GM19372 (cell line): ENCODE results near the gene ZMYND8.

Source experiments
- ATAC-seq: cut with Tn5 transposase; IDR thresholded peaks from one replicate; pipeline ENCODE4 v1.9.1; 2021; ENCODE audit warnings: mild to moderate bottlenecking, low read depth, moderate library complexity; ENCODE audit not compliant: unreplicated experiment

The ZMYND8 gene

GRCh38 chr20:47354714-47355488, 1.6 kb downstream of the ZMYND8 start:
- ATAC-seq: no peak

GRCh38 chr20:47354464-47354713, 2.1 kb downstream of the ZMYND8 start:
- ATAC-seq: no peak

- ATAC-seq: no peak
Observed at GRCh38 chr20:47353692-47354463, 2.6 kb downstream of the ZMYND8 start.

GRCh38 chr20:47353239-47353691, 3.2 kb downstream of the ZMYND8 start:
- ATAC-seq: no peak

GRCh38 chr20:47352332-47353238, 3.9 kb downstream of the ZMYND8 start:
- no peak for ATAC-seq

- no peak for ATAC-seq
Observed at GRCh38 chr20:47351643-47352331, 4.7 kb downstream of the ZMYND8 start.

GRCh38 chr20:47350691-47351545, 5.6 kb downstream of the ZMYND8 start:
- no peak for ATAC-seq

- no peak for ATAC-seq
Observed at GRCh38 chr20:47350181-47350550, 6.3 kb downstream of the ZMYND8 start.

- ATAC-seq: no peak
Observed at GRCh38 chr20:47349365-47350180, 6.9 kb downstream of the ZMYND8 start.

- ATAC-seq: no peak
Observed at GRCh38 chr20:47348539-47349142, 7.9 kb downstream of the ZMYND8 start.

- ATAC-seq: no peak
Observed at GRCh38 chr20:47347661-47348435, 8.7 kb downstream of the ZMYND8 start.

GRCh38 chr20:47346172-47346571, 10.3 kb downstream of the ZMYND8 start:
- no peak for ATAC-seq

GRCh38 chr20:47345214-47345613, 11.3 kb downstream of the ZMYND8 start:
- ATAC-seq: no peak

GRCh38 chr20:47343007-47343472, 13.5 kb downstream of the ZMYND8 start:
- no peak for ATAC-seq

GRCh38 chr20:47338131-47338628, 18.3 kb downstream of the ZMYND8 start:
- no peak for ATAC-seq

- ATAC-seq: no peak
Observed at GRCh38 chr20:47337413-47337812, 19.1 kb downstream of the ZMYND8 start.

- ATAC-seq: no peak
Observed at GRCh38 chr20:47336129-47336754, 20.3 kb downstream of the ZMYND8 start.
